KBM-7 (cell line): ENCODE data around the gene GDAP2.
A peak's percentile ranks its signal among the peaks of the same experiment; 100 is the strongest.
"Not testable (repeated sequence)": the region's sequence is repeated elsewhere in the genome, so short reads cannot be mapped to it uniquely, and the experiment has no call there.

ENCODE experiments used
- DNase-seq: peaks from one replicate; pipeline ENCODE4 v3.0.0-alpha.2; 2015
- in situ Hi-C: fragments of 300-500 bp; cut with MboI; formaldehyde crosslinking; loops from 2 replicates; pipeline ENCODE4 v1.14.3; 2020; ENCODE audit warnings: low sequenced_read_pairs, low pct_unique_long_range_greater_than_20kb, mixed read lengths

The GDAP2 gene

DNA sequence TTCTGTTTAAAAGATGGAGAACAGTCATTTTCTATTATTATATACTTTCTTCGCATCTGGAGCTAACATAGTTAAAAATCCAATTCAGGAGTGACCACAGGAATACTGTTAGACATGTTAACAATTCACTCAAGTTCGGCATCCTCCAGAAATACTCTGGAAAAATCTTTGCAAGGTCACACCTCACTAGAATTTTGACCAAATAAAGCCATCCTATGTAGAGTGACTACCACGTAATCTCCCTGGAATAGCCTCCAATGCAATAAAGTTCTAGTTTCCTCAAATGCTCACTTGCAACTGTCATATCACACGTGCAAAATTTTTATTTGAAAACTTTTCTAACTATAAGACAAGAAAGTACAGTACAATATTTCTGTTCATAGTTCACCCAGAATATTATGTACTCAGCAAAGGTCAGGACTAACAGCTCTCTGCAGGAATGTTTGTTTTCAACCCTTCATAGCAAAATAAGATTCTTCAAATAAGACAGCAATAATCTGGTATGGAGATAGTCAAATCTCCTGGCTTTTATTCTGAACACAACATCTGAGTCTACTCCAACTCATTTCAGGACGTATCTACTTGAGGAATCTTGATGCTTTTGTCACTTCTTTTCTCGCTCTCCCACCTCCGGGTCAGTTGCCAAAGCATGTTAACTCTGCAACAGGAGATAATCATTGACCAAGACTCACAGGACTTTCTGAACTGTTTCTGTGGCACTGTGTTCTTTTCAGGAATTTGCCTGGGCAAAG, 82.6 kb downstream of the GDAP2 start:
- in situ Hi-C loops = no loop called here
- no peak for DNase-seq

DNA sequence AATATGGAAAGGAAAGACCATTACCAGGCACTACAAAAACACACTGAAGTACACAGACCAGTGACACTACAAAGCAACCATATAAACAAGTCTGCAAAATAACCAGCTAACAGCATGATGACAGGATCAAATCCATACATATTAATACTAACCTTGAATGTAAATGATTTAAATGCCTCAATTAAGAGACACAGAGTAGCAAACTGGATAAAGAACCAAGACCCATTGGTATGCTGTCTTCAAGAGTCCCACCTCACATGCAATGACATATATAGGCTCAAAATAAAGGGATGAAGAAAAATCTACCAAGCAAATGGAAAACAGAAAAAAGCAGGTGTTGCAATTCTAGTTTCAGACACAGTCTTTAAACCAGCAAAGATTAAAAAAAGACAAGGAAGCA, 84.9 kb downstream of the GDAP2 start:
- in situ Hi-C loops = not testable (repeated sequence)

DNA sequence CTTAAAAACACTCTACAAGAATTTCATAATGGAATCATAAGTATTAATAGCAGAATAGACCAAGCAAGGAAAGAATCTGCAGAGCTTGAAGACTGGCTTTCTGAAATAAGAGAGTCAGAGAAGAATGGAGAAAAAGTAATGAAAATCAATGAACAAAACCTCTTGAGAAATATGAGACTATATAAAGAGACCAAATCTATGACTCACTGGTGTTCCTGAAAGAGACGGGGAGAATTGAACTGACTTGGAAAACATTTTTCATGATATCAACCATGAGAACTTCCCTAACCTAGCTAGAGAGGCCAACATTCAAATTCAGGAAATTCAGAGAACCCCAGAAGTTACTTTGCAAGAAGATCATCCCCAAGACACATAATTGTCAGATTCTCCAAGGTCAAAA, 85.6 kb downstream of the GDAP2 start:
- no peak for DNase-seq
- in situ Hi-C loops = no loop called here

More for the DNA sequence above, 84.9 kb downstream of the GDAP2 start:
- not testable (repeated sequence) for DNase-seq

DNA sequence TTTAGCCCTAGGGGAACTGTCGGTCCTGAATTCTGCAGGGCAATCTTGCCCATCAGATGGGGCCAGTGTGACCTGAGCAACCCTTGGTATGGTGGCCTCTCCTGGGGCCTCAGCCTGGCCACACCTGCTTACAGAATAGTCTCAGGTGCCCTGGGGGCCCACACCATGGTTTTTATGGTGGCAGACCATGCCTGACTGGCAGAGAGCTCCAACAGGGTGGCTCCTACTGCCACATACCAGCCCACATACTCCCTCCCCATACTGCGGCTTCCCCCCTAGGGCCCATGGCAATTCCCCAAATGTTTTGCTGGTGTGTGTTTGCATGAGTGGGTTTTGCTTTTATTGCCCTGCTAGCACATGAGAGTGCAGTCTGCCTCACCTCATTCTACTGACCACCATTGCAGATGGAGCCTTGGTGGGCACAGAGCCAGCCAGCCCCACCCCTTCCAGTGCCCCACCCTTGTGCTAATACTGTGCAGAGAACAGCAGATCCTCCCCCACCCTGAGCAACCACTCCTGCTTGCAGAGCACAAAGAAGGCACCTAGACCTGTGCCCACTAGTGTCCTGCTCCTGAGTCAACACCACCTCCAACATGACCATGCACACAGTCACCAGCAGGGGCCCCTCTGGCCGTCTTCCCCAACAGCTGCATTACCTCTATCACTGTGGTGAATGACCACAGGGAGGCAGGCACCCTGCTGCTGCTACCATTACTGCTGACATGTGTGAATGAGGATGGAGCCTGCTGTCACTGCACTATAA, 86.8 kb downstream of the GDAP2 start:
- DNase-seq = no peak

DNA sequence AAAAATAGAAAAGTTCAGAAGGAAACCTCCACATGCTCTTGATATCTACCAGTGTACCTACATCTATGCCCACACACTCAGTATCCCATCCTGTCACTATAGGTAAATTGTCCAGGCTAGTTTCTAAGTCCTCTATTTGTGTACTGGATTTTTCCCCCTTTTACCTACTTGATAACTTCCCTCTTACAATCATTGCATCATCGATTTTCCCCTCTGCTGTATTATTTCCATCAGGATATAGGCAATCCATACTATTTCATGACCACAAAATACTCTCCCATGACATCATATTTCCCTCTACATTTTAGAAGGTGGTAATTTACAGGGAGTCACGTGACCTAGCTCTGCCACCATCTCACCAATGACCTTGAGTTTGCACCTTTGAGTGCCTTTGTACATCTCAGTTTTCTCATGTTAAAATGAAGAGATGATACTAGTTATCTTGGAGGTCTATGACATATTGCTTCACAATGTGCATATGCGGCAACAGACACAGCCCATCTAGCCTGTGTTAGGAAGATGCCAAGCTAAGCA, 88.2 kb downstream of the GDAP2 start:
- in situ Hi-C loops = no loop called here
- no peak for DNase-seq

More for the DNA sequence above, 86.8 kb downstream of the GDAP2 start:
- in situ Hi-C loops = no loop called here

DNA sequence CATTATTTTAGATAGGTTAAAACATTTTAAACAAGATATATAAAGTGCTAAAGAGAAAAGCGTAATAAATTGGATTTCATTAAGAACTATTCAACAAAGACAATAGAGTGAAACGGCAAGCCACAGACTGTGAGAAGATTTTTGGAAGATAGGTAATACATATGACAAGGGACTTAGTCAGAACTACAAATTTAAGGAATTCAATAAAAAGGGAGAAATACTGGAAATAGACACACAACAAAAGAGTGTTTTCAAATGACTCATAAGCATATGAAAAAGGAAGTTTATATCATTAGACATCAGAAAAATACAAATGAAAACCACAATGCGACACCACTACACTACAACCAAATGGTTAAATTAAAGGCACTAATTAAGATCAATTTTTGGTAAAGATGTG, 90.5 kb downstream of the GDAP2 start:
- in situ Hi-C loops = no loop called here
- DNase-seq = no peak

DNA sequence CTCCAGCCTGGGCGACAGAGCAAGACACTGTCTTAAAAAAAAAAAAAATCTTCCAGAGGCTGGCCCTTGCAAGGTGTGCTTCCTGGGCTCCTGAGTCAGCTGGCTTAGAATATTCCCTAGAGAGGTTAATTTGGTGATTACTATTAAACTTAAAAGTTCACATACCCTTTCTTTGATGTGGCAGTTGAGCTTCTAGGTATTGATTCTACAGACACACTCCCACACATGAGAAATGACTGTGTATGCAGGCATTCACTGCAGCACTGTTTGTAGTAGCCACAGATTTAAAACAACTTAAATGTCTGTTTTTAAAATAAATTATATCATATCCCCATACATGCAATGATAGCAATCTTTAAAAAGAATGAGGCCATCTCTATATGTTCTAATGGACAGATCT, 93.4 kb downstream of the GDAP2 start:
- DNase-seq = no peak

DNA sequence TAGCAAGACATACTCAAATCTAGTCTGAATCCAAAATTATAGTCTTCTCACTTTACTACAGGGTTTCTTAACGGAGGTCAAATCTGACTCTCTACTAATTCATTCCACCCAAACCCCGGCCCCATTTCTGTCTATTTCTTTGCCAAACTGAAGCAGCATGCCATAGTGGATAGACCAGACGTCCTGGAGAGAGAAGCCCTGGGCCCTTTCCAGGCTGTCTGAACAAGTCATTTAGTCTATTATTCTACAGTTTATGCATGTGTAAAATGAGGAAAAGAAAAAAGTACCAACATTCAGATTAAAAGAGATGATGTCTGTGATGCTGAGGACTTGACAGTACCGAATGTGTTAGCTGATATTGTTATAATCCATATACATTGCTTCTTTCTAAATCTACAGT, 95.0 kb downstream of the GDAP2 start:
- in situ Hi-C loops = no loop called here
- no peak for DNase-seq

More for the DNA sequence above, 93.4 kb downstream of the GDAP2 start:
- in situ Hi-C loops = no loop called here

DNA sequence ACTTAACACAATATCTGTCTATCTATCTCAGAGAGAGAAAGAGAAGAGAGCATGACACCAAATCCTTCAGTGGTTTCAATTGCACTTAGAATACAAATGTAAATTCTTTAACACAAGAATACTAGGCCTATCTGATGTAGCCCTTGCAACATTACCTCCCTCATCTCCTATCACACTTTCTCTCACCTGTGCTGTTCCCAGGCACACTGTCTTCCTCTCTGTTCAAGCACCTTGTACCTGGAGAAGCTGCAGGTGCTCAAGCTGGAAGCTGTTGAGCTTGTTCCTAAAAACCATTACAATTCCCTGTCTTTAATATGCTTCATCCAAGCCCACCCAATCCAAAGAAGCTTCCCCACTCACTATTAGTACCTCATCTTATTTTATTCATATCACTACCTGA, 97.0 kb downstream of the GDAP2 start:
- in situ Hi-C loops = no loop called here
- DNase-seq = no peak

DNA sequence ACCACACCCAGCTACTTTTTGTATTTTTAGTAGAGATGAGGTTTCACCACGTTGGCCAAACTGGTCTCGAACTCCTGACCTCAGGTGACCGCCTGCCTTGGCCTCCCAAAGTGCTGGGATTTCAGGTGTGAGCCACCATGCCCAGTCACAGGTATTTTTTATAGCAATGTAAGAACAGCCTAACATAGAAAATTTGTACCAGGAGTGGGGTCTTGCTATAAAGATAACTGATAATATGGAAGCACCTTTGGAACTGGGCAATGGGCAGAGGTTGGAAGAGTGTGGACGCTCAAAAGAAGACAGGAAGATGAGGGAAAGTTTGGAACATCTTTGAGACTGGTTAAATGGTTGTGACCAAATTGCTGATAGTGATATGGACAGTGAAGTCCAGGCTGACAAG, 99.2 kb downstream of the GDAP2 start:
- in situ Hi-C loops = no loop called here
- no peak for DNase-seq

DNA sequence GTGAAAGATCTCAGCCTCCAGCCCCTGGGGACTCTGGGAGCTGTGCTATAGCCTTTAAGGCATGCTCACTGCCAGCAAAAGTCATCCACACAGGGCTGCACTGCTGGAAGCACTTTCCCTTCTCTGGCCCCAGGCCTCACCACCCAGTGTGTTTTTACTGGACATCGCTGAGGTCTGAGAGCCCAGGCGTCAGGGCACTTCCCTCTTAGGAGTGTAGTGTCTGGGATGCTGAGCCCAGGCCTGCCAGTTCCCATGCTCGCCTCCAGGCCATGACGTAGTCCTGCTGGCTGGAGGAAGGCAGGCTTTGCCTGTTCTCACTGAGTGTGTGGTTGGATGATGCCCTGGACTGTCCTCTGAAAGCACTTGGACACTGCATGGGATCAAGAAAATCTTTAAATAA, 101.2 kb downstream of the GDAP2 start:
- in situ Hi-C loops = no loop called here
- no peak for DNase-seq

DNA sequence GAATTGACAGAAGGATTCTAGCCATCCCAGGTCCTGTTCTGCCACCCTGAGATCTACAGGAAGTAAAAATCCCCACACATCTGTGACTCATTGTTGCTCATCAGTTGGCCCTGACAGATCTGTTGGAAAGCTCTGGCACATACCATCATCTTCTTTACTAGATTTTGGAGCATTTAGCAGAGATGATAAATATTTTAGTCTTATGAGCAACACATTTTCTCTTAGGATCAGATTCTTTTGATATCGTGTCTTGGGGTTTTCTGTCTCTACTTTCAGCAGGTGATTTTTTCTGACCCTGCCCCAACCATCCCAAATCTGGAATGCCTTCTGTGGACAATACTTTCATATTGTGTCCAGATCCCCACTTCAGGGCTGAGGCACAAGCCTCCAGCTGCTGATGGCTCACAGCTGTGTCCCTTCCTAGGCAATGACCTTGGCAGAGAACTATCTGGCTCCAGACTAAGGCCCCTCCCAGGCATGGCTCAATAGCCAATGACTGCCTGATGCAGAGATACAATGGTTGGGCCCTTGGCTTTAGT, 102.8 kb downstream of the GDAP2 start:
- in situ Hi-C loops = no loop called here
- DNase-seq = no peak

DNA sequence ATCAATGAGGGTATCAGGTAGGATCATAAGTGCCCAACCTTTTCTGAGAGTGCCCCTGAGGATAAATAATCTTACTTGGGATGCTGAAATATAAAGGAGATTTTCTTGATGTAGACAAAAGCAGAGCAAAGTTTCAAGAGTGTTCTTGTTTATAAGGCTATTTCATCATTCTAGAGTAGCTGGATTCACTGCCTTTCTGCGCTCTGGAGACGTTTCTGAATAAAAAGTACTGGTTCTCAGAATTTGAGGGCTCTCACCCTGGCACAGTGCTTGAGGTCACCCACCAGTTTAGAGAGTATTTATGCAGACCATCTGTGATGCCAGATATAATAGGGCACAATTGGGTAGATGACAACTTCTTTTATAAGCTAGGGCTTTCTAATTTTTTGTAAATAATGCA, 103.3 kb downstream of the GDAP2 start:
- no peak for DNase-seq
- in situ Hi-C loops = no loop called here

DNA sequence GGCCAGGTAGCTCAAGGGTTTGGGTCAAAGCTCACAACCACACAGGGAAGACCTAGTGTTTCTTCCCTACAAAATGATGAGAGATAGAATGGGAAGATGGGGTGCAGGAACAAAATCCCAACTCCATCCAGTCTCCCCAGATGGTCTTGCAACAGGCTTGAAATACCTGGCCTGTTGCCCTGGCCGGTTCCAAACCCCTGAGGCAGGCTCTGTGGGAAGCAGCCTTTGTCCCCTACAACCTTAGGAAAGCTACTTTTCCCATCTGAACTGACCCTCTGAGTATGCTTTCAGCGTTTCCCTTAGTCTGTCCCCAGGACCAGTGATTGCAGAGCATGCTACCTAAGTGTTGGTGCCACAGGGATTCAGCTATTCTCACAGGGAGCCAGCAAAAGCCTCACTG, 104.0 kb downstream of the GDAP2 start:
- in situ Hi-C loops = no loop called here
- DNase-seq = no peak

DNA sequence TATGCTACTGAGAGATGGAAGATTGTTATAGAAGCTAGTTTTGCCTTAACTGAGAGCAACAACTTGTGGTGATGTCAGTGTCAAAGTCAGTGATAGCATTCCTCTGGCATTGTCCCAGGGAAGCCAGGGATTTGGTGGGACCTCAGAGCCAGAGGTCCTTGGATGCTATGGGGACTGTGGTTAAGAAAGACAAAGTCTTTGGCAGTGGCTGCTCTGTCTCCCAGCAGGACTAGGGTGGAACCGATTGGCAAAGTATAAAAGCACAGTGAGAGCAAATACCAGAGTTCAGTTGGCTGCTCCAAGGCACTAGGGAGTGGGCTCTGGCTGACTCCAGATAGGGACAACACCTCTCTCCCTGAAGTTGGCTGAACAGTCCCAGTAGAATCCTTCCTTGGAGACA, 104.8 kb downstream of the GDAP2 start:
- DNase-seq = no peak
- in situ Hi-C loops = loop anchor here (25.0 kb wide), 1 partner anchor 687 kb away; no protein-coding TSS in a partner anchor

DNA sequence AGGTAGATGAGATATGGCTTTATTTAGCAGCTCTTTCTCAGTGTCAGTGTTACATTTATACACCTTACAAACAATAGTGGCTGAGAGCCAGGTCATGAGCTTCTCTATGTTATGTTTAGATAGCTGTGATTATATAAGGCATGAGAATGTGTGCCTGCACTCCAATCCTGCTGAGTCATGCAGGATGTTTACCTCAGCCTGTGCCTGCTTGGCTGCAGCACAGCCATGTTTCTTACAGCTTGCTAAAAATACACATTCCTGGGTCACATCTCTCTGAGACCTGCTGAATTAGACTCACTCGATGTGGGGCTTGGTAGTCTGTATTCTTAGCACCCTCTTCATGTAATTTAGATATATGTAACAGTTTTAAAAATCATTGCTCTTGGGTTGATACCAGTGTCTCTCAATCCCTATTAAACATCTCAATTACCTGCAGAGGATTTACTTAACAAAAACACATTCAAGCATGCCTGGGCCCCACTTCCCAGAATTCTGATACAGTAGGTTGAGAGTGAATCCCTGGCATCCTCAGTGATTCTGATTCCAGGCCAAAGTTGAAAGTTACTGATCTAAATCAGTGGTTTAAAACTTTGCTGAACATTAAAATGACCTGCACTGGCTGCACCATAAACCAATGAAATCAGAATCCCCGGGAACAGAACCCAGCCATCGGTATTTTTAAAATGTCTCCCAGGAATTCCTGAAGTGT, 107.5 kb downstream of the GDAP2 start:
- in situ Hi-C loops = loop anchor here (25.0 kb wide), 1 partner anchor 685 kb away; no protein-coding TSS in a partner anchor
- peak; percentile 4 for DNase-seq

DNA sequence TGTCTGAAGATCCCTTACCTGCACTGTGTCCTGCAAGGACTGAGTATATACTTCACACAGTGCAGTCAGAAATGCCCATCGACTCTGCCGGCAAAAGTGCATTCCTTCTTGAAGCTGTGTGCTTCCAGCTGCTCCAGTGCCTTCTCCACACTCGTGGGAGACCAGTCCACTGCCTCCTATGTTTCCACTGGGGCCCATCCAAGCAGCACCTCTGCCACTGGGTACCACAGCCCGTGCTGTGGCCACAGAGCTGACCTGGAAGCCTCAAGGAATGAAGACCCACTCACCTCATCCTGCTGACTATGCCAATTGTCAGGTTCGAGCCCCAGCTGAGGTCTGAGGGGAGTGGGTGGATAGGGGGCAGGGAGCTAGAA, 108.1 kb downstream of the GDAP2 start:
- DNase-seq = no peak
- in situ Hi-C loops = loop anchor here (25.0 kb wide), 1 partner anchor 684 kb away; no protein-coding TSS in a partner anchor

DNA sequence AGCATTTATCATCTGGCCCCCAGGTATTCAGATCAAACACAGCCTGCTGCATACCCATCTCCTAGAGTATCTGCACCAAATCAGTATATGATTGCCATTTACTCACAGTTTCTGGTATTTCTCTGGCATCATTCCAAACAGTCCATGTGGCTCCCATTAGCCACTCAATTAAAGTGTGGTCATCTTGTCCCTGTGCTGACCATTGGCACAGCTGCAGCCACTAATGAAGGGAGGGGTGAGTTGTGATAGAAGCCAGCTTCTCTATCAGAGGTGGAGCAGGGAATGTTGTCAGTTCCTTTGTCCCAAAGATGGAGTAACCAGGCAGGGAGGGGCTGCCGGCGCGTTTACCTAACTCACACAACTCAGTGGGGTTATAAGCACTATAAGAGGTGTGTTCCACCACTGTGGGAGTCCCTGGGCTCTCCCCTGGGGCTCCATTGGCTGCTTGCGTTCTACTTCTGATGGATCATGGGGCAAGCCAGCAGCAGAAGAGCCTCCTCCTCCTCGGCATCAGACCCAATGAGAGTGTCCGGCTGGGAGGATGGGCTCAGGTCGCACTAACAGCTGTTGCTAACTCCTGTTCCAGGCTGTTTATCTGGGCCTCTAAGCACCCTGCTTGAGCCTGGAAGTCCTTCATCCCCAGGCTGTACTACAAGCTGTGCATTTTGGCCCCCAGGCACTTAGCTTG, 108.6 kb downstream of the GDAP2 start:
- in situ Hi-C loops = loop anchor here (25.0 kb wide), 1 partner anchor 684 kb away; no protein-coding TSS in a partner anchor
- no peak for DNase-seq

DNA sequence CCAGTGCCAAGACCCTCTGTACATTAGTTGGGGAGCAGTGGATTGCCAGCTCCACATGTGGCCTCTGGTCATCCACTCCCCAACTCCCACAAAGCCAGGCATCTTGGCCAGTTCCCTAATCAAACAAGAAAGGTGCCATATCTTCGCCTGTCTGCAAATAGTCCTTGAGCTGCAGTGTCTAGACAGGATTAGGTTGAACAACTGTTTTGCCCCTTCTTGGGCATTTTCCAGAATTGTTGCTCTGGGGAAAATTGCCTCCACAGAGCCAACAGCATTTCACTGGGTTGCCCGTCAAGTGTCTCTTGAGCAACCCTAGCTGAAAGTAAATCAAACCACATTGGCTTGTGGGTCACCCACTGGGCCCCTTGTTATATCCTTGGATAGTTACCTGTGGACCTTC, 109.3 kb downstream of the GDAP2 start:
- no peak for DNase-seq
- in situ Hi-C loops = loop anchor here (25.0 kb wide), 1 partner anchor 683 kb away; no protein-coding TSS in a partner anchor
